Astrocyte (in vitro differentiated cells and primary cell): ENCODE measurements around the gene ZNF155. TPM values are rescaled to one million over a fixed set of nuclear protein-coding genes. Genes with fewer than 3 reads are reported as not detected.

ENCODE experiments used
- DNase-seq: peaks from one replicate; pipeline ENCODE4 v3.0.0-alpha.2; 2010; ENCODE audit warnings: low read depth
- FAIRE-seq: peaks from 2 replicates; lab custom pipeline; 2011; peaks lifted over from hg19 to GRCh38; lab: Jason Lieb, UNC
- H2AFZ ChIP-seq: 2 replicates; pipeline ENCODE4 v1.6.0; 2012; ENCODE audit warnings: low read depth, low read length, inconsistent platforms
- H3K27ac ChIP-seq: 2 replicates; pipeline ENCODE4 v1.5.1; 2011; ENCODE audit warnings: low read depth, low read length, inconsistent platforms
- H3K27me3 ChIP-seq: 2 replicates; pipeline ENCODE4 v1.6.0; 2011; ENCODE audit warnings: low read length, inconsistent platforms; ENCODE audit not compliant: insufficient read depth
- H3K36me3 ChIP-seq: 2 replicates; pipeline ENCODE4 v1.5.1; 2011; ENCODE audit warnings: low read length, inconsistent platforms; ENCODE audit not compliant: insufficient read depth
- H3K4me1 ChIP-seq: 2 replicates; pipeline ENCODE4 v1.5.1; 2011; ENCODE audit warnings: low read length, inconsistent platforms; ENCODE audit not compliant: insufficient read depth
- H3K4me2 ChIP-seq: 2 replicates; pipeline ENCODE4 v1.6.0; 2012; ENCODE audit warnings: low read length, inconsistent platforms
- H3K4me3 ChIP-seq: 2 replicates; pipeline ENCODE4 v1.5.1; 2011; ENCODE audit warnings: low read depth, mild to moderate bottlenecking, low read length, inconsistent platforms; ENCODE audit not compliant: insufficient read depth
- H3K79me2 ChIP-seq: 2 replicates; pipeline ENCODE4 v1.6.0; 2012; ENCODE audit warnings: mild to moderate bottlenecking, low read length, inconsistent platforms; ENCODE audit not compliant: insufficient read depth
- H3K9ac ChIP-seq: 2 replicates; pipeline ENCODE4 v1.6.0; 2012; ENCODE audit warnings: mild to moderate bottlenecking, low read length, inconsistent platforms
- H3K9me3 ChIP-seq: 2 replicates; pipeline ENCODE4 v1.5.1; 2012; ENCODE audit warnings: low read depth, mild to moderate bottlenecking, low read length, inconsistent platforms; ENCODE audit not compliant: insufficient read depth
- H4K20me1 ChIP-seq: 2 replicates; pipeline ENCODE4 v1.6.0; 2012; ENCODE audit warnings: low read length, inconsistent platforms; ENCODE audit not compliant: insufficient read depth
- H3K27ac Mint-ChIP-seq: one replicate; pipeline ENCODE4 v1.8.0; 2021; ENCODE audit warnings: mild to moderate bottlenecking, mixed read lengths; ENCODE audit not compliant: unreplicated experiment
- H3K27me3 Mint-ChIP-seq: one replicate; pipeline ENCODE4 v1.8.0; 2021; ENCODE audit warnings: low read depth, mixed read lengths; ENCODE audit not compliant: unreplicated experiment
- H3K36me3 Mint-ChIP-seq: one replicate; pipeline ENCODE4 v1.8.0; 2021; ENCODE audit warnings: low read depth, mixed read lengths; ENCODE audit not compliant: unreplicated experiment
- H3K4me1 Mint-ChIP-seq: one replicate; pipeline ENCODE4 v1.8.0; 2021; ENCODE audit warnings: low read depth, mixed read lengths; ENCODE audit not compliant: unreplicated experiment
- H3K4me3 Mint-ChIP-seq: one replicate; pipeline ENCODE4 v1.8.0; 2021; ENCODE audit warnings: mild to moderate bottlenecking, moderate library complexity, mixed read lengths; ENCODE audit not compliant: unreplicated experiment
- H3K9me3 Mint-ChIP-seq: one replicate; pipeline ENCODE4 v1.8.0; 2021; ENCODE audit warnings: mild to moderate bottlenecking, mixed read lengths; ENCODE audit not compliant: unreplicated experiment
- EZH2 ChIP-seq: IDR thresholded peaks from 2 replicates; pipeline ENCODE4 v1.6.1; 2012; ENCODE audit warnings: mild to moderate bottlenecking, low read length, inconsistent platforms; ENCODE audit not compliant: insufficient read depth
- total RNA-seq: library from RNA; stranded (reverse); gene quantifications from 2 replicates; pipeline ENCODE4 v1.2.1, GENCODE V29; 2021
- TF ChIP-seq, protein P1 (sequence below): IDR thresholded peaks from 2 replicates; pipeline ENCODE4 v1.5.1; 2011; ENCODE audit warnings: low read depth, mild to moderate bottlenecking, inconsistent platforms, low read length, moderate library complexity; ENCODE audit not compliant: insufficient read depth

Gene ZNF155
- total RNA-seq, 1 donor from 2014 or later, result 6.2 TPM

DNA sequence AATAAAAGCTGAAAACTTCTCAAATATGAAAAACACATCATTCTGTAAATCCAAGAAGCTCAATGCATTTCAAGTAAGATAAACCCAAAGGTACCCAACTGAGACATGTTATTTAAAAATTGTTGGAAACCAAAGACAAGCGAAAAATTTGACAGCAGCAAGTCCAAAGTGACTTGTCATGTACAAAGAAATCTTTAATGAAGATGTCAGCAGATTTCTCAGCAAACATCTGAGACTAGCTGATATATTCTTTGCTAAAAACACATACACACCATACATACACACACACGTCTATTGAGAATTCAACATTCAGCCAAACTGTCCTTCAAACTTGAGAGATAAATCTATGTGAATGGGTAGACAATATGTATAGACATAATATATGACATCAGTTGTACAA is 35.5 kb downstream of the ZNF155 start:
- H2AFZ ChIP-seq, result no peak overlapping the region
- H3K27ac Mint-ChIP-seq, result no peak overlapping the region
- peaks cover 2% of the 10 kb centered on the region for H3K27me3 ChIP-seq
- H3K4me1 ChIP-seq, result no peaks in the 10 kb centered on the region
- H3K36me3 ChIP-seq, result no peaks in the 10 kb centered on the region
- H3K4me1 Mint-ChIP-seq, result no peaks in the 10 kb centered on the region
- no peaks in the 10 kb centered on the region for H3K9me3 ChIP-seq
- no peak overlapping the region for H3K27ac ChIP-seq
- H3K27me3 Mint-ChIP-seq, result peaks cover 22% of the 10 kb centered on the region
- TF ChIP-seq, protein P1, sequence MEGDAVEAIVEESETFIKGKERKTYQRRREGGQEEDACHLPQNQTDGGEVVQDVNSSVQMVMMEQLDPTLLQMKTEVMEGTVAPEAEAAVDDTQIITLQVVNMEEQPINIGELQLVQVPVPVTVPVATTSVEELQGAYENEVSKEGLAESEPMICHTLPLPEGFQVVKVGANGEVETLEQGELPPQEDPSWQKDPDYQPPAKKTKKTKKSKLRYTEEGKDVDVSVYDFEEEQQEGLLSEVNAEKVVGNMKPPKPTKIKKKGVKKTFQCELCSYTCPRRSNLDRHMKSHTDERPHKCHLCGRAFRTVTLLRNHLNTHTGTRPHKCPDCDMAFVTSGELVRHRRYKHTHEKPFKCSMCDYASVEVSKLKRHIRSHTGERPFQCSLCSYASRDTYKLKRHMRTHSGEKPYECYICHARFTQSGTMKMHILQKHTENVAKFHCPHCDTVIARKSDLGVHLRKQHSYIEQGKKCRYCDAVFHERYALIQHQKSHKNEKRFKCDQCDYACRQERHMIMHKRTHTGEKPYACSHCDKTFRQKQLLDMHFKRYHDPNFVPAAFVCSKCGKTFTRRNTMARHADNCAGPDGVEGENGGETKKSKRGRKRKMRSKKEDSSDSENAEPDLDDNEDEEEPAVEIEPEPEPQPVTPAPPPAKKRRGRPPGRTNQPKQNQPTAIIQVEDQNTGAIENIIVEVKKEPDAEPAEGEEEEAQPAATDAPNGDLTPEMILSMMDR, result no peak
- TF ChIP-seq EZH2, result no peak
- FAIRE-seq (no peak), DNase-seq (no peak)
- H3K4me3 ChIP-seq, result no peak overlapping the region
- no peak overlapping the region for H3K9ac ChIP-seq
- no peak overlapping the region for H3K4me3 Mint-ChIP-seq
- no peaks in the 10 kb centered on the region for H4K20me1 ChIP-seq
- no peak overlapping the region for H3K4me2 ChIP-seq
- H3K9me3 Mint-ChIP-seq, result peaks cover 10% of the 10 kb centered on the region
- no peaks in the 10 kb centered on the region for H3K79me2 ChIP-seq
- H3K36me3 Mint-ChIP-seq, result no peaks in the 10 kb centered on the region

DNA sequence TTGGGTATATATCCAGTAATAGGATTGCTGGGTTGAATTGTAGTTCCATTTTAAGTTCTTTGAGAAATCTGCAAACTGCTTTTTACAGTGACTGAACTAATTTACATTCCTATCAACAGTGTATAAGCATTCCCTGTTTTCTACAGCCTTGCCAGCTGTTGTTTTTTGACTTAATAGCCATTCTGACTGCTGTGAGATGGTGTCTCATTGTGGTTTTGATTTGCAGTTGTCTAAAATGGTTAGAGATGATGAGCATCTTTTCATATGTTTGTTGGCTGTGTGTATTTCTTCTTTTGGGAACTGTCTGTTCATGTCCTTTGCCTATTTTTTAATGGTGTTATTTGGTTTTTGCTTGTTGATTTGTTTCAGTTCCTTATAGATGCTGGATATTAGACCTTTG is 37.2 kb downstream of the ZNF155 start:
- Histone ChIP-seq H3K36me3 (no peaks in the 10 kb centered on the region), H3K4me2 (no peak overlapping the region), H3K27me3 (peaks cover 2% of the 10 kb centered on the region), H4K20me1 (no peaks in the 10 kb centered on the region), H3K79me2 (peaks cover 9% of the 10 kb centered on the region), H3K9ac (no peak overlapping the region), H3K27ac (no peak overlapping the region), H2AFZ (no peak overlapping the region), H3K4me3 (no peak overlapping the region), H3K9me3 (no peaks in the 10 kb centered on the region), H3K4me1 (peaks cover 4% of the 10 kb centered on the region)
- H3K27ac Mint-ChIP-seq, result no peak overlapping the region
- TF ChIP-seq, protein P1, result no peak
- no peak for TF ChIP-seq EZH2
- peaks cover 22% of the 10 kb centered on the region for H3K27me3 Mint-ChIP-seq
- peaks cover 5% of the 10 kb centered on the region for H3K9me3 Mint-ChIP-seq
- peaks cover 2% of the 10 kb centered on the region for H3K36me3 Mint-ChIP-seq
- DNase-seq (no peak), FAIRE-seq (no peak)
- H3K4me1 Mint-ChIP-seq, result peaks cover 3% of the 10 kb centered on the region
- no peak overlapping the region for H3K4me3 Mint-ChIP-seq

DNA sequence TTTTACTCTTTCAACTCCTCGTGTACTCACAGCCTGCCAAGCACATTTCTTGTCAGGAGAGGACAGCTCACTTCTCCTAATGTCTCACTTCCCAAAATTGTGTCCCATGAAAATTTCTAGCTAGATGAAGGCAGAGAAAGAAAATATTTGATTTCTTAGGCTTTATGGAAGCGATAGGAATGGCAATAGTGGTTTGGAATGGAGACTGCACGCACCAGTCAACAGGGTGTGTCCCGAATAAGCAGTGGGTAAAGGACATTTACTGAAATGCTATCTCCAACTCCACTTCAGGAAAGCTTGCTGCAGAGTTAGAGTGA is 40.9 kb downstream of the ZNF155 start:
- H3K9ac ChIP-seq, result peak overlapping the region; percentile 84
- H3K79me2 ChIP-seq, result peaks cover 9% of the 10 kb centered on the region
- peaks cover 3% of the 10 kb centered on the region for H3K9me3 ChIP-seq
- H3K4me1 ChIP-seq, result peaks cover 4% of the 10 kb centered on the region
- H3K27me3 Mint-ChIP-seq, result peaks cover 16% of the 10 kb centered on the region
- FAIRE-seq (peak; percentile 95), DNase-seq (no peak)
- peak overlapping the region; percentile 54 for H3K27ac ChIP-seq
- TF ChIP-seq, protein P1, result no peak
- TF ChIP-seq EZH2, result no peak
- H3K4me3 ChIP-seq, result peak overlapping the region; percentile 86
- H3K36me3 ChIP-seq, result peaks cover 27% of the 10 kb centered on the region
- peaks cover 2% of the 10 kb centered on the region for H3K27me3 ChIP-seq
- H3K4me1 Mint-ChIP-seq, result peaks cover 3% of the 10 kb centered on the region
- peaks cover 8% of the 10 kb centered on the region for H3K9me3 Mint-ChIP-seq
- H4K20me1 ChIP-seq, result no peaks in the 10 kb centered on the region
- peak overlapping the region; percentile 92 for H2AFZ ChIP-seq
- peak overlapping the region; percentile 94 for H3K27ac Mint-ChIP-seq
- H3K4me3 Mint-ChIP-seq, result peak overlapping the region; percentile 99
- H3K4me2 ChIP-seq, result peak overlapping the region; percentile 86
- H3K36me3 Mint-ChIP-seq, result peaks cover 23% of the 10 kb centered on the region
